Gastroesophageal sphincter (tissue), 3 donors: ENCODE measurements around the gene LRRC3C.

ENCODE experiments used
- CTCF ChIP-seq, 4 experiments: fragments of 200-600 bp in 2 of 4; fragments of 450-650 bp in 2 of 4; sonication (generic) in 1 of 4; IDR thresholded peaks; one replicate each; pipeline ENCODE4 v1.5.1; 2017 to 2019; ENCODE audit warnings: antibody characterized with exemption in 4 of 4, mild to moderate bottlenecking in 2 of 4, moderate library complexity in 2 of 4
- POLR2A ChIP-seq, 2 donors: fragments of 450-650 bp; IDR thresholded peaks; one replicate each; pipeline ENCODE4 v1.6.1; 2017; ENCODE audit warnings: antibody characterized with exemption in 2 of 2, mild to moderate bottlenecking in 2 of 2, moderate library complexity in 1 of 2

- TF ChIP-seq CTCF (IDR thresholded peaks at IDR 0.05) (no peak), POLR2A (IDR thresholded peaks at IDR 0.05) (no peak)
Measured at GRCh38 chr17:39898088-39898487, 29.4 kb upstream of the LRRC3C start.
